ENCODE data around the gene DENND6B. TPM values are rescaled to one million over a fixed set of nuclear protein-coding genes. Genes with fewer than 3 reads are reported as not detected.
A peak's percentile ranks its signal among the peaks of the same experiment; 100 is the strongest.

DENND6B gene
- total and polyA plus RNA-seq, 12 donors: 1.1 to 3.6 (median 2.0) TPM

DNA sequence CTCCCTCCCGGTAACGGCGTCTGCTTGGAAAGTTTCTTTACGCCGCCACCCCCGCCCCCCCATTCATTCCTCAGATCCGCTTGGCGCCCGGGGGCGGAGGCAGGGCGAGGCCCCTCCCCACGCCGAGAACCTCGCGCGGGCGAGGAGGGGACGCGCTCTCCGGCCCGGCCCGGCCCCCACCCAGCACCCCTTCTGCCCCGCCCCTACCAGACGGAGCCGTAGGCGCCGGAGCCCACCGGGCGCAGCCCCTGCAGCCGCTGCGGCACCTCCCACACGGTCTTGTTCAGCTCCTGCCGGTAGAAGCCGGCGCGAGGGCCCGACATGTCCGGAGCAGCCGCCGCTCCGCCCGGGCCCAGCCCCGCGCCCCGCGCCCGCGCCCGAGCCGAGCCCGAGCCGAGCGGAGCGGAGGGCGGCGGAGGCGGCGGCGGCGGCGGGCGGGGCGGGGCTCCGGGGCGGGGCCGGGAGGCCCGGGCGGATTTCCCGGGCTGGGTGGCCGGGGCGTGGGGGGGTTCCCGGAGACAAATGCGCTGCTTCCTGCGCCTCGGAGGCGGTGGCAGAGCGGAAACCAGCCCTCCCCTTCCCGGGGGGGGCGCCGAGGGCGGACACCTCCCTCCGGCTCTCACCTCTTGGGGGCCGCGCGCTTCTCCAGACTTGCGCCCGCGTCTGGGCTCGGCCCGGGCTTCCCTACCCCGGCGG, 56.7 kb downstream of the DENND6B start, which contains the start of gene MAPK11:
MAPK11 (minus strand) TSS at position 411 of the 696 bp plus-strand sequence; CDS start at position 323, 88 bp downstream.
- Histone ChIP-seq H3K27me3 (peaks cover 0 to 66% (median 0%) of the 10 kb centered on the region in 7 donors), H3K4me3 (peak within 1 kb of the TSS; percentile 32 to 75 (median 58)), H3K36me3 (peaks cover 0 to 10% (median 2%) of the 10 kb centered on the region in 9 donors), H3K9me3 (no peaks in the 10 kb centered on the region), H3K4me1 (peaks cover 19 to 66% (median 53%) of the 10 kb centered on the region in 9 donors), H3K27ac (peak within 1 kb of the TSS; percentile 64 to 87 (median 84))
- DNase-seq: peak; percentile 74 to 75
- TF ChIP-seq, protein P1, sequence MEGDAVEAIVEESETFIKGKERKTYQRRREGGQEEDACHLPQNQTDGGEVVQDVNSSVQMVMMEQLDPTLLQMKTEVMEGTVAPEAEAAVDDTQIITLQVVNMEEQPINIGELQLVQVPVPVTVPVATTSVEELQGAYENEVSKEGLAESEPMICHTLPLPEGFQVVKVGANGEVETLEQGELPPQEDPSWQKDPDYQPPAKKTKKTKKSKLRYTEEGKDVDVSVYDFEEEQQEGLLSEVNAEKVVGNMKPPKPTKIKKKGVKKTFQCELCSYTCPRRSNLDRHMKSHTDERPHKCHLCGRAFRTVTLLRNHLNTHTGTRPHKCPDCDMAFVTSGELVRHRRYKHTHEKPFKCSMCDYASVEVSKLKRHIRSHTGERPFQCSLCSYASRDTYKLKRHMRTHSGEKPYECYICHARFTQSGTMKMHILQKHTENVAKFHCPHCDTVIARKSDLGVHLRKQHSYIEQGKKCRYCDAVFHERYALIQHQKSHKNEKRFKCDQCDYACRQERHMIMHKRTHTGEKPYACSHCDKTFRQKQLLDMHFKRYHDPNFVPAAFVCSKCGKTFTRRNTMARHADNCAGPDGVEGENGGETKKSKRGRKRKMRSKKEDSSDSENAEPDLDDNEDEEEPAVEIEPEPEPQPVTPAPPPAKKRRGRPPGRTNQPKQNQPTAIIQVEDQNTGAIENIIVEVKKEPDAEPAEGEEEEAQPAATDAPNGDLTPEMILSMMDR (IDR thresholded peaks at IDR 0.05): no peak
- intact Hi-C loops (cut with DNase I): loop anchor here in 4 of 10 donors (2.0 to 5.0 kb wide), 3 partner anchors 37 to 72 kb away; partner anchors contain the start of genes PPP6R2 (in 3 of the 4), DENND6B (in 1 of the 4) and PLXNB2 (in 1 of the 4)
- 1% methylated on average over 56 to 89 of the region's 92 CpGs for WGBS, 2 donors
- ATAC-seq: peak; percentile 11 to 61 (median 40)

DNA sequence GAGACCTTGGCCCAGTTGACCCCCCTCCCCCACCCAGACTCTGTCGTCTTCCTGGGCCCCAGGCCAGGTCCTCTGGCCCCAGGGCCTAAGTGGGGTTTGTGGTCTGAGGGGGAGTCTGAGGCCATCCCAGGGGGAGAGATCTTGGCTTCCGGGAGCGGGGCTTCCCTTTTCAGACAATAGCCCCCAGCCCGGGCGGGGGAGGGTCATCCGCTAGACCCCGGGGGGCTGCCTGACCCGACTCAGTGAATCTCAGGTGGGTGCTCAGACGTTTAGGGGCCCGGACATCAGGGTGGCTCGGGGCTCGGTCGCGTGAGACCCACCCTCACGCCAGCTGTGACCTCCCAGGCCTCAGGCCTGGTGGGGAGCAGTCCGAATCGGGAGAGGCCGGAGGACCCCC, 57.2 kb downstream of the DENND6B start:
- H3K27ac ChIP-seq: peak overlapping the region; percentile 64 to 87 (median 82)
- DNase-seq (no peak), ATAC-seq (peak in 1 of 8 donors; percentile 0)
- peaks cover 19 to 66% (median 53%) of the 10 kb centered on the region in 9 donors for H3K4me1 ChIP-seq
- H3K36me3 ChIP-seq: peaks cover 0 to 6% (median 0%) of the 10 kb centered on the region in 9 donors
- TF ChIP-seq, protein P1 (IDR thresholded peaks at IDR 0.05): no peak
- no peaks in the 10 kb centered on the region for H3K9me3 ChIP-seq
- H3K4me3 ChIP-seq: peak overlapping the region; percentile 32 to 75 (median 58)
- H3K27me3 ChIP-seq: peaks cover 0 to 66% (median 0%) of the 10 kb centered on the region in 7 donors
- WGBS, 2 donors: 10 to 16% methylated on average over 18 of the region's 18 CpGs
- intact Hi-C loops (cut with DNase I): no loop called here

DNA sequence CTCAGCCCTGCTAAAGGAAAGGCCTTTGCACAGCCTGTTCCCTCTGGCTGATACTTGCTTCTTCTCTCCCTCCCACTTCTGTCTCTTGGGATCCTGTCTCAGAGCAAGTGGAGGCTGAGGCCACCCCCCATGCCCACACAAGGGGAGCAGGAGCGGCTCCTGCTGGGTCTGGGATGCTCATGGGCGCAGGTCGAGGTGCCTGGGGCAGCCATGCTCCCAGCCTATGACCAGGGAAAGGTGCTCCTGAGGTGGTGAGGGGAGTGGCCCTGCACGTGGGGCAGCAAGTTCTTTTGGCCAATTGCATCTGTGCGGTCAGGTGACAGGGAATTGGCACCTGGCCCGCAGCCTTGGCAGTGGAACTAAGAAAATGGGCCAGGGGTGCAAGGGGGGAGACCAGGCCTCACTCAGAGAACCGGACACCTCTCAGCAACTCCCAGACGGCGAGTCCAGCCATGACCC, 58.1 kb downstream of the DENND6B start:
- Histone ChIP-seq H3K4me1 (peaks cover 16 to 59% (median 48%) of the 10 kb centered on the region in 9 donors), H3K4me3 (peak overlapping the region in 2 of 10 donors; percentile 58 to 59), H3K36me3 (peaks cover 0 to 10% (median 0%) of the 10 kb centered on the region in 9 donors), H3K27ac (no peak overlapping the region), H3K9me3 (no peaks in the 10 kb centered on the region), H3K27me3 (peaks cover 0 to 67% (median 0%) of the 10 kb centered on the region in 7 donors)
- TF ChIP-seq, protein P1 (IDR thresholded peaks at IDR 0.05): no peak
- DNase-seq: no peak
- 35 to 48% methylated on average over 9 of the region's 9 CpGs for WGBS, 2 donors
- ATAC-seq: no peak
- intact Hi-C loops (cut with DNase I): no loop called here

DNA sequence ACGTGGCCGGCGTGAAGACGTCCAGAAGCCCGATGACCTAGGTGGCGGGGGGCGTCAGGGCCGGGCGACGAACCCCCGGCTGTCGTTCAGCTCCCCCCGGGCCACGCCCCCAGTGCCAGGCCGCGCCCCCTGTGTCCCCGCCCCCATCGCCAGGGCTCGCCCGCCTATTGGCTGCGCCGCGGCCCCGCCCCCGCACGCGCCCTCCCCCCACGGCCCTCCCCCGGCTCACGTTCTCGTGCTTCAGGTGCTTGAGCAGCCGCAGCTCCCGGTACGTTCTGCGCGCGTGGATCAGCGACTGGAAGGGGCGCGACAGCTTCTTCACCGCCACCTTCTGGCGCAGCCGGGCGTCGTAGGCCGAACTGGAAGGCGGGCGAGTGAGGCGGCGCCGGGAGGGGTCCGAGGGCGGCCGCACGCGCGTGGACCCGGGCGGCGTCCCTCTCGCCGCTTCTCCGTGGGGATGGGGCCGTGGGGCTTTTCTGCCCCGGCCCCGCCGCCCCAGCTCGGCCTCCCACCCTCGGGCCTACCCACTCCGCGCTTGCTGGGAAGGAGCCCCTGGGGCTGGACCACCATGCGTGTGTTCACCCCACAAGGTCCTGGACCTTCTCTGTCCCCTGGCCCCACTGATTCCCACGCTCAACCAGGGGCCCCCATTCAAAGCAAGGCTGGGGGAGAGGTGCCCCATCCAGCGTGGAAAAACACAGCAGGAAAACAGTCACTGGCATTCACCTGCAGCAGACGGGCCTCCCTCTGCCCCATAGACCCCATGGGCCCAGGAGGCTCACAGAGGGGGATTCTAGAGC, 59.0 kb downstream of the DENND6B start:
- 21 to 31% methylated on average over 67 to 75 of the region's 75 CpGs for WGBS, 2 donors
- DNase-seq (peak; percentile 61 to 77), ATAC-seq (peak in 5 of 8 donors; percentile 17 to 50 (median 33))
- peaks cover 0 to 74% (median 0%) of the 10 kb centered on the region in 7 donors for H3K27me3 ChIP-seq
- H3K4me3 ChIP-seq: peak overlapping the region in 8 of 10 donors; percentile 12 to 43 (median 34)
- no peak overlapping the region for H3K27ac ChIP-seq
- intact Hi-C loops (cut with DNase I): no loop called here
- peaks cover 16 to 63% (median 49%) of the 10 kb centered on the region in 9 donors for H3K4me1 ChIP-seq
- no peaks in the 10 kb centered on the region for H3K9me3 ChIP-seq
- peaks cover 0 to 10% (median 0%) of the 10 kb centered on the region in 9 donors for H3K36me3 ChIP-seq
- TF ChIP-seq, protein P1 (IDR thresholded peaks at IDR 0.05): peak in 5 of 9 donors; percentile 15 to 43 (median 31)

All from heart right ventricle (tissue), 16 donors.